HL-60 (cell line): Measurements from ENCODE around the gene FBXO21.

Experiments used
- DNase-seq, 2 experiments: peaks; one replicate each; pipeline ENCODE4 v3.0.0-alpha.2; 2010 to 2020; ENCODE audit warnings: low read depth in 1 of 2, low spot score in 1 of 2
- H3K27ac ChIP-seq: fragments of 250-450 bp; sonication (Bioruptor Pico); replicated peaks from 2 replicates; pipeline ENCODE4 v1.5.1; 2020; ENCODE audit warnings: mild to moderate bottlenecking, moderate library complexity
- H3K27me3 ChIP-seq: fragments of 250-450 bp; sonication (Bioruptor Pico); 2 replicates; pipeline ENCODE4 v1.5.1; 2021; ENCODE audit warnings: mild to moderate bottlenecking, moderate library complexity; ENCODE audit not compliant: insufficient read depth, poor library complexity, severe bottlenecking
- H3K4me3 ChIP-seq: replicated peaks from 2 replicates; pipeline ENCODE4 v1.5.1; 2011; ENCODE audit warnings: mild to moderate bottlenecking, control low read depth, low read length; ENCODE audit not compliant: insufficient read depth
- GABPA ChIP-seq: IDR thresholded peaks from 2 replicates; pipeline ENCODE4 v1.6.1; 2012; ENCODE audit warnings: low read depth
- POLR2AphosphoS5 ChIP-seq: IDR thresholded peaks from 2 replicates; pipeline ENCODE4 v1.6.1; 2012; ENCODE audit warnings: low read depth
- SPI1 ChIP-seq: IDR thresholded peaks from 2 replicates; pipeline ENCODE4 v1.6.1; 2012; ENCODE audit warnings: low read depth, mild to moderate bottlenecking, borderline replicate concordance
- TF ChIP-seq, protein P1 (sequence below): IDR thresholded peaks from one replicate; pipeline ENCODE4 v1.5.1; 2011; ENCODE audit warnings: low read length, control low read depth, inconsistent platforms; ENCODE audit not compliant: insufficient read depth
- TF ChIP-seq, protein P2 (sequence below): IDR thresholded peaks from 2 replicates; pipeline ENCODE4 v1.6.1; 2012; ENCODE audit warnings: low read depth; ENCODE audit not compliant: insufficient replicate concordance

FBXO21 gene

DNA sequence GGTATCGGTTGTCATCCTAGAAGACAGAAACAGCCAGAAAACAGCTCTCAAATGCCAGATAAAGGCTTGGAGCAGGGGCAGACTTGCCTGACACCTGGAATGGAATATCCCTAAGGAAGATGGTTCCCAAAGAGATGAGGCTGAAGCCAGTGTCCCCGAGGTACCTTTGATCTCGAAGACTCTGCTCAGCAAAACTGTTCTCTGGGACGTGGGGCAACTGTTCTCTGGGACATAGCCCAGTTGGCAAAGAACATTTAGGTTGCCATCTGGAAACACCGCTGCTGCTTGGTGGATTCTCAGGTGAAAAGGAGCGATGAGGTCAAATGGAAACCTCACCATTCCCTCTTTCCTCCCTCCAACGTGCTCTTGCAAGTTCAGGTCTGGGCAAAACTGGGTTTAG lies 27.9 kb upstream of the FBXO21 start:
- Histone ChIP-seq H3K27ac (no peak overlapping the region), H3K4me3 (no peak overlapping the region), H3K27me3 (no peaks in the 10 kb centered on the region)
- TF ChIP-seq, protein P1, sequence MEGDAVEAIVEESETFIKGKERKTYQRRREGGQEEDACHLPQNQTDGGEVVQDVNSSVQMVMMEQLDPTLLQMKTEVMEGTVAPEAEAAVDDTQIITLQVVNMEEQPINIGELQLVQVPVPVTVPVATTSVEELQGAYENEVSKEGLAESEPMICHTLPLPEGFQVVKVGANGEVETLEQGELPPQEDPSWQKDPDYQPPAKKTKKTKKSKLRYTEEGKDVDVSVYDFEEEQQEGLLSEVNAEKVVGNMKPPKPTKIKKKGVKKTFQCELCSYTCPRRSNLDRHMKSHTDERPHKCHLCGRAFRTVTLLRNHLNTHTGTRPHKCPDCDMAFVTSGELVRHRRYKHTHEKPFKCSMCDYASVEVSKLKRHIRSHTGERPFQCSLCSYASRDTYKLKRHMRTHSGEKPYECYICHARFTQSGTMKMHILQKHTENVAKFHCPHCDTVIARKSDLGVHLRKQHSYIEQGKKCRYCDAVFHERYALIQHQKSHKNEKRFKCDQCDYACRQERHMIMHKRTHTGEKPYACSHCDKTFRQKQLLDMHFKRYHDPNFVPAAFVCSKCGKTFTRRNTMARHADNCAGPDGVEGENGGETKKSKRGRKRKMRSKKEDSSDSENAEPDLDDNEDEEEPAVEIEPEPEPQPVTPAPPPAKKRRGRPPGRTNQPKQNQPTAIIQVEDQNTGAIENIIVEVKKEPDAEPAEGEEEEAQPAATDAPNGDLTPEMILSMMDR, result no peak
- TF ChIP-seq GABPA (no peak), SPI1 (no peak), POLR2AphosphoS5 (no peak)
- TF ChIP-seq, protein P2, sequence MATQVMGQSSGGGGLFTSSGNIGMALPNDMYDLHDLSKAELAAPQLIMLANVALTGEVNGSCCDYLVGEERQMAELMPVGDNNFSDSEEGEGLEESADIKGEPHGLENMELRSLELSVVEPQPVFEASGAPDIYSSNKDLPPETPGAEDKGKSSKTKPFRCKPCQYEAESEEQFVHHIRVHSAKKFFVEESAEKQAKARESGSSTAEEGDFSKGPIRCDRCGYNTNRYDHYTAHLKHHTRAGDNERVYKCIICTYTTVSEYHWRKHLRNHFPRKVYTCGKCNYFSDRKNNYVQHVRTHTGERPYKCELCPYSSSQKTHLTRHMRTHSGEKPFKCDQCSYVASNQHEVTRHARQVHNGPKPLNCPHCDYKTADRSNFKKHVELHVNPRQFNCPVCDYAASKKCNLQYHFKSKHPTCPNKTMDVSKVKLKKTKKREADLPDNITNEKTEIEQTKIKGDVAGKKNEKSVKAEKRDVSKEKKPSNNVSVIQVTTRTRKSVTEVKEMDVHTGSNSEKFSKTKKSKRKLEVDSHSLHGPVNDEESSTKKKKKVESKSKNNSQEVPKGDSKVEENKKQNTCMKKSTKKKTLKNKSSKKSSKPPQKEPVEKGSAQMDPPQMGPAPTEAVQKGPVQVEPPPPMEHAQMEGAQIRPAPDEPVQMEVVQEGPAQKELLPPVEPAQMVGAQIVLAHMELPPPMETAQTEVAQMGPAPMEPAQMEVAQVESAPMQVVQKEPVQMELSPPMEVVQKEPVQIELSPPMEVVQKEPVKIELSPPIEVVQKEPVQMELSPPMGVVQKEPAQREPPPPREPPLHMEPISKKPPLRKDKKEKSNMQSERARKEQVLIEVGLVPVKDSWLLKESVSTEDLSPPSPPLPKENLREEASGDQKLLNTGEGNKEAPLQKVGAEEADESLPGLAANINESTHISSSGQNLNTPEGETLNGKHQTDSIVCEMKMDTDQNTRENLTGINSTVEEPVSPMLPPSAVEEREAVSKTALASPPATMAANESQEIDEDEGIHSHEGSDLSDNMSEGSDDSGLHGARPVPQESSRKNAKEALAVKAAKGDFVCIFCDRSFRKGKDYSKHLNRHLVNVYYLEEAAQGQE, result no peak
- no peak for DNase-seq

DNA sequence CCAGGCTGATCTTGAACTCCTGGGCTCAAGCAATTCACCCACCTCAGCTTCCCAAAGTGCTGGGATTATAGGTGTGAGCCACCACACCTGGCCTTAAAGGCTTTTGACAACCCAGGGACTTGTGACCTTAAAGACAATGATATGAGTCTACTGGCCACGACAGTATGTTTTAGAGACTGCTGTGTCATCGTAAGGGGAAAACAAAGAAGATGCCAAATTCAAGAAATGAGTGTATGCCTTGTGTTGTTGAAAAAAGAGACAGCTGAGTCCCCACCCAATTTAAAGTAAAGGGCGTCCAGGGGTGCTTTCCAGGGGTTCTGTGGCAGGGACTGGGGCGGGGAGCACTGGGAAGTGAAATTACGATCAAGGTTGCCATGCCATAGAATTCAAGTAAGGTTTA lies 26.4 kb upstream of the FBXO21 start:
- H3K27ac ChIP-seq, result no peak overlapping the region
- no peaks in the 10 kb centered on the region for H3K27me3 ChIP-seq
- DNase-seq, result no peak
- H3K4me3 ChIP-seq, result no peak overlapping the region
- TF ChIP-seq, protein P1, result no peak
- TF ChIP-seq SPI1, result no peak
- TF ChIP-seq GABPA, result no peak
- TF ChIP-seq, protein P2, result no peak

DNA sequence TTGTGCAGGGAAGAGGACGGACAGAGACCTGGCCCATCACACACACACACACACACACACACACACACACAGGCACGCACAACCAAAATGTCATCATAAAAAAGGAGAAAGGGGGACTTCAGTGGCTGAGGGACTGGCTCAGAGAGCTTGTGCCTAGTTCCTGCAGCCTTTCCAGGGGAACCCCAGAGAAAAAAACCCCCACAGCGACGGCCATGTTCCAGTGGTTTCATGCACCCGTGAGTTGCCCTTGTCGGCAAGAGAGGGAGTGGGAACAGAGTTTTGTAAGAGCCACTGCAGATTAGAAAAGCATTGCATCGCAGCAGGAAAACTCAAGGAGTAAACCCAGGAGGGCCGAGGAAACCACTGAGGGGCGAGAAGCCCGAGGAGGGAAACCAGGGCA lies 24.5 kb upstream of the FBXO21 start:
- no peaks in the 10 kb centered on the region for H3K27me3 ChIP-seq
- H3K27ac ChIP-seq, result no peak overlapping the region
- DNase-seq, result no peak
- no peak overlapping the region for H3K4me3 ChIP-seq
- TF ChIP-seq, protein P2, result no peak
- TF ChIP-seq POLR2AphosphoS5, result no peak
- TF ChIP-seq, protein P1, result no peak
- TF ChIP-seq SPI1, result no peak
- no peak for TF ChIP-seq GABPA
